ENCODE results near the gene AIP.
"Not testable (repeated sequence)": the region's sequence is repeated elsewhere in the genome, so short reads cannot be mapped to it uniquely, and the experiment has no call there.

Gene AIP

GRCh38 chr11:67507242-67507863 lies 24.5 kb downstream of the AIP start:
- no peak for DNase-seq (ENCODE audit: low read depth)

- DNase-seq (ENCODE audit: low read depth): peak; percentile 100
These were observed 25.1 kb downstream of the AIP start, which contains the start of gene CDK2AP2 for GRCh38 chr11:67507864-67508485. CDK2AP2 (minus strand) TSS chr11:67508162; CDS start chr11:67508082, 80 bp downstream.

- DNase-seq (ENCODE audit: low read depth): peak; percentile 90
These were observed 25.8 kb downstream of the AIP start for GRCh38 chr11:67508486-67509121.

DNA sequence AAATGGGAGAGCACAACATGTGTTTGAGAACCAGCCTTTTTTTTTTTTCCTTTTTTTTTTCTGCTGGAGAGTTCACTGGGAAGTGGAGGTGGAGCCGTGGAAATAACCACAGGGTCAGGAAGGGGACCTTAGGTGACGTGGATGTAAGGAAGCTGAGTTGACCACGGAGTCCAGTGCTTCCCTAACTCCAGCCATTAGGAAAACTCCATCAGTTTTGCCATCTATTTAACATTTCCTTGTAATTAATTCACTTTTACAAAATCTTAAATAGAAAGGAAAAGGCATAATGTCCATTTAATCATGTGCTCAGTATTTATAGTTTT lies 27.2 kb downstream of the AIP start:
- no peak for DNase-seq (ENCODE audit: low read depth)

- not testable (repeated sequence) for DNase-seq (ENCODE audit: low read depth)
These were observed 28.7 kb downstream of the AIP start for GRCh38 chr11:67511558-67511957.

GRCh38 chr11:67514116-67514515 lies 31.3 kb downstream of the AIP start:
- DNase-seq (ENCODE audit: low read depth): peak; percentile 7

DNA sequence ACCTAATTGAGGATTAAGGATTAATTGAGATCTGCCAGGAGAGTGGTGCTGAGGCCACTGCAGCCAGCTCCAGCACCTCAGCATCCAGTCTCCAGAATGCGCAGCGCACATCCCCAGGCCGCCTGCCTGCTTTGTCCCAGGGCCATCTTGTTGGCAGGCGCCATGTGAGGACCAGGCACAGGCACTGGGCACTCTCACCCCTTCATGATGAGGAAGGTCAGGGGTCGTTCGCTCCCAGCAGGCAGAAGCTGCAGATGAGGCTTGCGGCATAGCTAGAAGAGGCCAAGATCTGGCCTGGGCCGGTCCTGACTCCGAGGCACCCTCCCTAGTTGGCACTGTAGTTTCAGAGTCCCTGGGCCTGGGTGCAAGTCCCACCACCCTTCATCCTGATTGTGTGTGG lies 34.0 kb downstream of the AIP start:
- no peak for DNase-seq (ENCODE audit: low read depth)

- no peak for DNase-seq (ENCODE audit: low read depth)
These were observed 35.1 kb downstream of the AIP start for GRCh38 chr11:67517784-67518552.

GRCh38 chr11:67519726-67520125 lies 36.9 kb downstream of the AIP start:
- no peak for DNase-seq (ENCODE audit: low read depth)

GRCh38 chr11:67520856-67521824 lies 38.3 kb downstream of the AIP start:
- no peak for DNase-seq (ENCODE audit: low read depth)

DNA sequence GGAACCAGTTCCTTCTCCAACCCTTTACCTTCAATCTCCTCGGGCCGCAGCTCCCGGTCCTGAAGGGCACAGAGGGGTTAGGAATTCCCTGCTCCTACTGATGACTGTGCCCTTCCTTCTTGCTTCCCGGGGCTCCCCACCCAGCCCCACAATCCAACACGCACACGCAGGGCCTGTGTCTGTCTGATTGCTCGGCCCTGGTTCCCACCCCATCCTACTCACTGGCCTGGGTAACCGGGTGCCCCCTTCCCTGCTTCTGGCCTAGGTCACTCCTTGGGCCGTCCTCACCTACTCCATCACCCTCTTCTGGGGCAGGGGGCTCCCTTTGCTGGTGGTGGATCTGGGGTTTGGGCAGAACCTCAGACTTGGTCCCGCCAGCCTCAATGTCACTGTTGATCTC lies 39.1 kb downstream of the AIP start:
- no peak for DNase-seq (ENCODE audit: low read depth)

DNA sequence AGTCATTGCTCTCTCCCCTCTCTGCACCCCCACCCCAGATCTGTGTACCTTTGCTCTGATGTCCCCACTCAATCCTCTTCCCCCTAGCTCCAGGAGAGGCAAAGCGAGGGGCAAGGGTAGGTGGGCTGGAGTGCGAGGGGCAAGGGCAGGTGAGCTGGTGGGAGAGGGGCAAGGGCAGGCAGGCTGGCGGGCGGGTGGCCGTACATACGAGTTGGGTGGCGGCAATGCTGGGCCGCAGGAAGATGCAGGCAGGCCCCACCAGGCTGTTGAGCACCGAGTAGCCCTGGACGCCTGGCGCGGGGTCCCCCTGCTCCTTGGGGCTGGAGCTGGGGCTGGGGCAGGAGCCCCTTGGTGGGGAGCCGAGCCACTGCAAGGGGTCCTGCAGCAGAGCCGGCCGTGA lies 39.5 kb downstream of the AIP start:
- DNase-seq (ENCODE audit: low read depth): no peak

- DNase-seq (ENCODE audit: low read depth): no peak
These were observed 40.2 kb downstream of the AIP start, which contains the start of gene CABP2 for GRCh38 chr11:67522844-67523555. CABP2 (minus strand) TSS chr11:67523446; CDS start chr11:67523326, 120 bp downstream.

DNA sequence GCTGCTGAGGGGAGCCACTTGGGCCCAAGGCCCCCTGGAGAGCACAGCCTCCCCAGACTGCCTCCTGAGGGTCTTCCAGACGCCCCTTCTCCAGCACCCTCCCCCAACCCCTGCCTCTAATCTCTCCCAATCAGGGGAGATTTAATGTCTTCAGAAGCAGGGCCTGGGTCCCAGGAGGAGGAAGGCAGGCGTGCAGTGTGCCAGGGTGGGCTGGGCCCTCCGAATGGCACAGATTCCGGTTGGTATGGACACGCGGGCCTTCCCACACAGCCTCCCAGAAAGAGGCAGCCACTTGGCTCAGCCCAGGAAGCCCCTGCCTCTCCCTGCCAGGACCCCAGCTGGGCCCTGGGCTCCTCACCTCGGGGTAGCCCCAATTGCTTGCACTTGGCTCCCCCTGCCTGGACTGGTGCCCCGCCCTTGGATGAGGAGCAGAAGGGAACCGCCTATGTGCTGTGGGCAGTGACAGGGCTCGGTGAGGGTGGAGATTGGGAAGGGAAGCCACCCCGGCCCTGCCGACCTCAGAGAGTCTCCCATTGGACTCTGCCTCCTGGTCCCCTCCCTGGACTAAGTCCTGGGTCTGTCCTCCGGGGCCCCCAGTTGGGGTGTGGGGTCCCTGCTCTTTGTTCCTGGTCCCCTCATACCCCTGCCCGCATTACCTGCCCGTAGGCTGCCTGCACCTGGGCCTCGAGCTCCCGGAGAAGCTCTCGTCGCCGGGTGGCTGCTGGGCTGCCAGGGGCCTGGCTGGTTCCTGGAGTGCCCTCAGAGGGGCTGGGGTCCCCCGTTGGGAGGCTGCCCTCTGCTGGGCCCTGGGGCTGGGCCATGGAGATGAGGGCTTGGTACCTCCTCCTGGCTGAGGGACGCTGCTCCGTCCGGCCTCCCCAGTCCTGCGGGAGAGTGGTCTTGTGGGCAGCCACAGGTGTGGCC lies 41.0 kb downstream of the AIP start:
- DNase-seq (ENCODE audit: low read depth): no peak

DNA sequence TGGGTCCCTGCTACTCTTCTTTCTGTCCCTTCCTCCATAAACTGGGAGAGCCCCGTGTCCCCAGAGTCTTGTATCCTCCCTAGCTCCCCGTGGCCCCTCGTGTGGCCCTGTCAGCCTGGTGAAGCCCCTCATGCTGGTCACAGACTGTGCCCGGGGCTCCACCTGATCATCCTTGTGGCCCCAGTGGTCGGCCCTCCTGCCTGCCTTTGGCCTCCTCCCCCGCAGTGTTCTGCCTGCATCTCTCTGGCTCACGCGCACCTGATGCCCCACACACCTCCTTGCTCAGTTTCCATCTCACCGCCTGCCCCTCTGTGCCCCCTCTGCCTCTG lies 41.6 kb downstream of the AIP start:
- DNase-seq (ENCODE audit: low read depth): no peak

GRCh38 chr11:67525275-67525976 lies 42.6 kb downstream of the AIP start:
- DNase-seq (ENCODE audit: low read depth): no peak

GRCh38 chr11:67528376-67528775 lies 45.5 kb downstream of the AIP start:
- no peak for DNase-seq (ENCODE audit: low read depth)

- no peak for DNase-seq (ENCODE audit: low read depth)
These were observed 47.4 kb downstream of the AIP start for GRCh38 chr11:67530282-67530592.

DNA sequence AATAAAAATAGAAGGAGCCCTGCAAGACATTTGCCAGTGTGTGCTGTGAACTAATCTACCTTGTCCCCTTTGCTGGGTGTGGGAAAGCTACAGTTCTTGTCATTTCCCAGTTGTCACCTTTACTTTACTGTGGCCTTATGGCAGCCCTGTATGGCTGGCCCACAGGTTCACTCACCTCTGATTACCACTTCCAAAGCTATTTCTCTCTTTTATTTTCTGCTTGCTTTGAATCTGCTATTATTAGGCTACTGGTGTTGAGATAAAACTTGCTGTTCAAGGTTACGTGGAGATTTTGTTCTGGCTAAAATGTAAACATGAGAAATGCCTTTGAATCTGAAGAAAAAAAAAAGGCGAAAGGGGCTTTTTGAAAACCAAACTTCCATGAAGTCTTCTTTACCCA lies 50.1 kb downstream of the AIP start:
- no peak for DNase-seq (ENCODE audit: low read depth)

Measured in amniotic epithelial cell (primary cell).